DMS153 (cell line): ENCODE data around the gene TM2D1.
"Not testable (repeated sequence)": the region's sequence is repeated elsewhere in the genome, so short reads cannot be mapped to it uniquely, and the experiment has no call there.

Source experiments
- DNase-seq: peaks from one replicate; lab custom pipeline; 2025; lab: John Stamatoyannopoulos, UW

Gene TM2D1

GRCh38 chr1:61724813-61725694 lies at the start of gene TM2D1:
TSS of gene TM2D1 (minus strand) at chr1:61725141. CDS start at chr1:61725120, 21 bp downstream.
- DNase-seq: peak; percentile 67

GRCh38 chr1:61770131-61770530 lies 45.2 kb upstream of the TM2D1 start:
- no peak for DNase-seq

- DNase-seq: no peak
These were observed 33.0 kb upstream of the TM2D1 start for GRCh38 chr1:61757950-61758349.

- no peak for DNase-seq
These were observed 31.8 kb upstream of the TM2D1 start for GRCh38 chr1:61756773-61757172.

- DNase-seq: no peak
These were observed 29.6 kb upstream of the TM2D1 start for GRCh38 chr1:61754545-61754944.

- DNase-seq: no peak
These were observed 29.1 kb upstream of the TM2D1 start for GRCh38 chr1:61753998-61754508.

GRCh38 chr1:61752921-61753389 lies 28.0 kb upstream of the TM2D1 start:
- no peak for DNase-seq

GRCh38 chr1:61749574-61749973 lies 24.6 kb upstream of the TM2D1 start:
- DNase-seq: no peak

GRCh38 chr1:61748566-61748965 lies 23.6 kb upstream of the TM2D1 start:
- DNase-seq: no peak

GRCh38 chr1:61746813-61747212 lies 21.9 kb upstream of the TM2D1 start:
- DNase-seq: no peak

GRCh38 chr1:61743716-61744580 lies 19.0 kb upstream of the TM2D1 start:
- DNase-seq: no peak

- DNase-seq: no peak
These were observed 18.4 kb upstream of the TM2D1 start for GRCh38 chr1:61743431-61743705.

GRCh38 chr1:61742620-61743430 lies 17.9 kb upstream of the TM2D1 start:
- DNase-seq: no peak

- peak; percentile 52 for DNase-seq
These were observed 17.0 kb upstream of the TM2D1 start, which contains the start of gene PATJ for GRCh38 chr1:61741711-61742619. TSS of gene PATJ (plus strand) at chr1:61742480. CDS start at chr1:61762893, 20,413 bp downstream.

GRCh38 chr1:61740751-61741700 lies 16.1 kb upstream of the TM2D1 start:
- DNase-seq: no peak

GRCh38 chr1:61732726-61733125 lies 7.8 kb upstream of the TM2D1 start:
- DNase-seq: no peak

- DNase-seq: not testable (repeated sequence)
These were observed 5.7 kb upstream of the TM2D1 start for GRCh38 chr1:61730679-61731078.

- DNase-seq: no peak
These were observed 2.6 kb upstream of the TM2D1 start for GRCh38 chr1:61727544-61727943.

- no peak for DNase-seq
These were observed 482 bp downstream of the TM2D1 start for GRCh38 chr1:61724506-61724812.
